Measurements from ENCODE around the gene SPIN1. TPM values are rescaled to one million over a fixed set of nuclear protein-coding genes. Genes with fewer than 3 reads are reported as not detected.
A peak's percentile ranks its signal among the peaks of the same experiment; 100 is the strongest.

Gene SPIN1
- total and polyA plus RNA-seq, 4 donors = 40.8 to 93.3 (median 60.5) TPM

DNA sequence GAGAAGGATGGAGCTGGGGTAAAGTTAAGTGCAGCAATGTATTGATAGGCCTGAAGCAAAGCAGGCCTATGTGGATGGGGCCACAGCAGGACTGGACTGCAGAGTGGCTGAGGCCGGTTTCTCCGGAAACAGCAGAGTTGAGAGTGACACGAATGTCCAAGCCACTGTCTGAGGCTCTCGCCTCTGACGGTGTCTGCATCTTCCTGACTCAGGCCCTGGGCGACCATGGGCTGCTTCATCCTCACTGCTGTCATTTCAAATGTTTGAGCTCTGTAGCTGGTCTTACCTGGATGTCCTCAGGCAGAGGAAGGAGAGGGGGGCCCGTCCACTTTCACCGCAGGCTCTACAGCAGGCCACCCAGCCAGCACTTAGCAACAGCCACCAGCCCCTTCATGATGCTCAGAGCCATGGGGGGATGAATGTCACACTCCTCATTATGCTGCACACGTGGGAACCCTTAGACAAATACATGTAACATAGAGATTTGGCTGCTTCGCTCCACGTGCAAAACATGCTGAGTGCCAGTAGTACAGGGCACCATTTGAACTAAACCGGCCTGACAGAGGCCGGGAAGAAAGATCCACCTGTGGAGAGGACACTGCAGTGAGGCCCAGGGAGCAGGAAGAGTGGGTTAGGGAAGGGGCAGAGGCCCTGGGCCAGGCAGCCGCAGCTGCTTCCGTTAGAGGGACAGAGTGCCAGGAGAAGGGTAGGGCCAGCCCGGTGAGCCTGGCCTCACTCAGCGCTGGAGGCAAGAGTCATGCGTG lies 115.0 kb downstream of the SPIN1 start:
- H3K27me3 ChIP-seq (ENCODE audit: control insufficient read depth in 1 of 2, insufficient read depth in 2 of 2, low read length in 1 of 2) = no peaks in the 10 kb centered on the region
- no peaks in the 10 kb centered on the region for H3K4me1 ChIP-seq (ENCODE audit: control insufficient read depth in 1 of 2, insufficient read depth in 2 of 2, low read length in 2 of 2)
- intact Hi-C loops (cut with DNase I) = loop anchor here in 1 of 2 donors (10.0 kb wide), 1 partner anchor 62 kb away; no protein-coding TSS in a partner anchor
- no peaks in the 10 kb centered on the region for H3K9me3 ChIP-seq (ENCODE audit: control insufficient read depth, low read length)
- 86 to 92% methylated on average over 18 of the region's 18 CpGs for WGBS, 2 donors
- no peak overlapping the region for H3K4me3 ChIP-seq (ENCODE audit: low read length in 2 of 2)
- no peak overlapping the region for H3K27ac ChIP-seq (ENCODE audit: low read depth in 1 of 2, low read length in 2 of 2)
- H3K36me3 ChIP-seq (ENCODE audit: control insufficient read depth in 1 of 2, insufficient read depth in 2 of 2, low read length in 1 of 2) = no peaks in the 10 kb centered on the region
- ATAC-seq (ENCODE audit: low FRiP score) (no peak), DNase-seq (peak in 1 of 2 donors; percentile 31)

DNA sequence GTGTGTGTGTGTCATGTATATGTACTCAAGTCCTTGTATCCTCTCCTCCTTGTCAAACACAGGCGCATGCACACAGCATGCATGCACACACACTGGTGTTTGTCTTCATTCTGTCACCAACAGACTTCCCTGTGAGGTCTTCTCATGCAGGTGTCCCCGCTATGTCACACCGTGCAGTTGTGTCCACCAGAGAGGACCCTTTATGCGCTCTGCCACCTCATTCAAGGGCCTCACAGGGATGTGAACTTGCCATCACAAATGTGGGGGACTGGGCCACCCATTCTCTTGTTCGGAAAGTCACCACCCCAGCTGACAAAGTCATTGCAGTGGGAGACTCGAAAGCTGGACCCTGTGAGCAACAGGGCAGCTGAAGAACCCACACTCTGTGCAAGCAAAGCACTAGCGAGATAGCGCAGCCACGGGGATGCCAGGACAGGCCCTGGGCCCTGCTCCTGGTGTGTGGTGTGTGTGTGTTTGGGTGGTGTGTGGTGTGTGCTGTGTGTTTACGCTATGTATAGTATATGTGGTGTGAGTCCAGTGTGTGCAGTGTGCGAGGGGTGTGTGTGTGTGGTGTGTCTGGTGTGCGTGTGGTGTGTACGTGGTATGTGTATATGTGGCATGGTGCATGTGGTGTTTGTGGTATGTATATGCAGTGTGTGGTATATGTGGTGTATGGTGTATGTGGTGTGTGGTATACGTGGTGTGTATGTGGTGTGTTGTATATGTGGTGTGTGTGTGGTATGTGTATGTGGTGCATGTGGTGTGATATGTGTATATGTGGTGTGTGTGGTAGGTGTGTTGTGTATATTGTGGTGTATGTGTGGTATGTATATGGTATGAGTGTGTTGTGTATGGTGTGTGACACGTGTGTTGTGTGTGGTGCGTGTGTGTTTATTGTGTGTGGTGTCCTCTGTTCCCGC lies 115.9 kb downstream of the SPIN1 start:
- no peak overlapping the region for H3K27ac ChIP-seq (ENCODE audit: low read depth in 1 of 2, low read length in 2 of 2)
- H3K36me3 ChIP-seq (ENCODE audit: control insufficient read depth in 1 of 2, insufficient read depth in 2 of 2, low read length in 1 of 2) = no peaks in the 10 kb centered on the region
- no peak for ATAC-seq (ENCODE audit: low FRiP score)
- no peak overlapping the region for H3K4me3 ChIP-seq (ENCODE audit: low read length in 2 of 2)
- DNase-seq = peak in 1 of 2 donors; percentile 44
- 97 to 98% methylated on average over 17 of the region's 17 CpGs for WGBS, 2 donors
- H3K4me1 ChIP-seq (ENCODE audit: control insufficient read depth in 1 of 2, insufficient read depth in 2 of 2, low read length in 2 of 2) = no peaks in the 10 kb centered on the region
- H3K9me3 ChIP-seq (ENCODE audit: control insufficient read depth, low read length) = no peaks in the 10 kb centered on the region
- no peaks in the 10 kb centered on the region for H3K27me3 ChIP-seq (ENCODE audit: control insufficient read depth in 1 of 2, insufficient read depth in 2 of 2, low read length in 1 of 2)
- intact Hi-C loops (cut with DNase I) = loop anchor here in 1 of 2 donors (10.0 kb wide), 1 partner anchor 61 kb away; no protein-coding TSS in a partner anchor

DNA sequence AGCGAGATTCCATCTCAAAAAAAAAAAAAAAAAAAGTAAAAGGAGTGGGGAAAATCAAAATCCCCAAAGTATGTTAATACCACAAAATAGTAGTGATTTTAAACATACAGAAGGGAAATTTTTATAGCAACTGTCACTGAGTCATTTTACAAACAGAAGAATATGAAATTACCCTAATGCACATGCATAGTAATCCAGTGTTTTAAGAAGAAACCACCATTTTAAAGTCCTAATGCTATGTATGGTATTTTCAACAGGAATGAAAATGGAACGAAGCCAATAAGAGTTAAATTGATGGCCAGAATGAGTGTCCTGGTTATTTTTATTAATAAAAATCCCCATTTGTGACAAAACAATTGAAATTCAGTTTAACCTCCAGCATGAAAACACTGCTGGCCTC lies 120.1 kb downstream of the SPIN1 start:
- H3K9me3 ChIP-seq (ENCODE audit: control insufficient read depth, low read length) = no peaks in the 10 kb centered on the region
- intact Hi-C loops (cut with DNase I) = loop anchor here in 1 of 2 donors (10.0 kb wide), 1 partner anchor 56 kb away; no protein-coding TSS in a partner anchor
- H3K27ac ChIP-seq (ENCODE audit: low read depth in 1 of 2, low read length in 2 of 2) = no peak overlapping the region
- no peaks in the 10 kb centered on the region for H3K36me3 ChIP-seq (ENCODE audit: control insufficient read depth in 1 of 2, insufficient read depth in 2 of 2, low read length in 1 of 2)
- no peaks in the 10 kb centered on the region for H3K27me3 ChIP-seq (ENCODE audit: control insufficient read depth in 1 of 2, insufficient read depth in 2 of 2, low read length in 1 of 2)
- no peak for DNase-seq
- H3K4me1 ChIP-seq (ENCODE audit: control insufficient read depth in 1 of 2, insufficient read depth in 2 of 2, low read length in 2 of 2) = no peaks in the 10 kb centered on the region
- no peak overlapping the region for H3K4me3 ChIP-seq (ENCODE audit: low read length in 2 of 2)
- no peak for ATAC-seq (ENCODE audit: low FRiP score)
- 83 to 94% methylated on average over 1 to 2 of the region's 2 CpGs for WGBS, 2 donors

DNA sequence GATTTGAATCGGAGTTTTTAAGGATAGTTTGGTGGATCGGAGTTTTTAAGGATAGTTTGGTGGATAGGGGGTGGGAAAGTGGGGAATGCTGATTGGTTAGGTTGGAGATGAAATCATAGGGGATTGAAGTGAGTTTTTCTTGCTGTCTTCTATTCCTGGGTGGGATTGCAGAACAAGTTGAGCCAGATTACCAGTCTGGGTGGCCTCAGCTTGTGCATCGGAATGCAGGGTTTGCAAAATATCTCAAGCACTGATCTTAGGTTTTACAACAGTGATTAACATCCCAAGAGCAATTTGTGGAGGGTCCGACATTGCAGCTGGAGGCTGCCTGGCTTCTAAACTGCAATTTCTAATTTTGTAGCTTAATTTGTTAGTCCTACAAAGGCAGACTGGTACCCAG lies 123.7 kb downstream of the SPIN1 start:
- no peak overlapping the region for H3K4me3 ChIP-seq (ENCODE audit: low read length in 2 of 2)
- DNase-seq = peak in 1 of 2 donors; percentile 11
- 79 to 80% methylated on average over 4 of the region's 4 CpGs for WGBS, 2 donors
- no peaks in the 10 kb centered on the region for H3K36me3 ChIP-seq (ENCODE audit: control insufficient read depth in 1 of 2, insufficient read depth in 2 of 2, low read length in 1 of 2)
- no peaks in the 10 kb centered on the region for H3K27me3 ChIP-seq (ENCODE audit: control insufficient read depth in 1 of 2, insufficient read depth in 2 of 2, low read length in 1 of 2)
- H3K4me1 ChIP-seq (ENCODE audit: control insufficient read depth in 1 of 2, insufficient read depth in 2 of 2, low read length in 2 of 2) = no peaks in the 10 kb centered on the region
- no peak overlapping the region for H3K27ac ChIP-seq (ENCODE audit: low read depth in 1 of 2, low read length in 2 of 2)
- intact Hi-C loops (cut with DNase I) = no loop called here
- no peak for ATAC-seq (ENCODE audit: low FRiP score)
- H3K9me3 ChIP-seq (ENCODE audit: control insufficient read depth, low read length) = no peaks in the 10 kb centered on the region

DNA sequence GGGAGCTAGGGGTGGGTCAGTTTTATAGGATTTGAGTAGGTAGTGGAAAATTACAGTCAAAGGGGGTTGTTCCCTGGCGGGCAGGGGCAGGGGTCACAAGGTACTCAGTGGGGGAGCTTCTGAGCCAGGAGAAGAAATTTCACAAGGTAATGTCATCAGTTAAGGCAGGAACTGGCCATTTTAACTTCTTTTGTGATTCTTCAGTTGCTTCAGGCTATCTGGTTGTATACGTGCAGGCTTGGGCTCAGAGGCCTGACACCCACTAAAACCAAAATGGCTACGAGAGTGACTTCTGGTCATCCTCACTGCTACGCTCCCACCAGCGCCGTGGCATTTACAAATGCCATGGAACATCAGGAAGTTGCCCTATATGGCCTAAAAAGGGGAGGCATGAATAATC lies 126.0 kb downstream of the SPIN1 start:
- 96 to 97% methylated on average over 6 of the region's 6 CpGs for WGBS, 2 donors
- intact Hi-C loops (cut with DNase I) = no loop called here

DNA sequence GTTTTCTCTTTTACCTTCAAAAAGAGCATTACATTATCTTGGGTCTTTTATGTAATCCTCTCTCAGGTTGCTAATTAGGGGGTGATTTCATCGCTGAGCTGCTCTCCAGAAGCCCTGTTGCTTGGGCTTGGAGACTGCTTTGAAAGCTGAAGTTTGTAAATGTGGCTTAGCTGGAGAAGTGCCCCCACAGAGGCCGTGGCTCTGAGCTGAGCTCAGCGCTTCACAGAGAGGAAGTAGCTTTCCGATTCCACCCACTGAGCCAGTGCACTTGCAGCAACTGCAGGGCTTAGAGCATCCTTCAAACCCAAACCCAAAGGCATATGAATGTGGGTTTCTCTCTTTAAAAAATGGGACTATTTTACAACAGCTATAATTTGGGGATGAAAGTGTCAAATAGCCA lies 133.1 kb downstream of the SPIN1 start:
- DNase-seq = peak; percentile 45 to 59

More for the DNA sequence above, 126.0 kb downstream of the SPIN1 start:
- no peaks in the 10 kb centered on the region for H3K4me1 ChIP-seq (ENCODE audit: control insufficient read depth in 1 of 2, insufficient read depth in 2 of 2, low read length in 2 of 2)
- H3K4me3 ChIP-seq (ENCODE audit: low read length in 2 of 2) = no peak overlapping the region
- no peaks in the 10 kb centered on the region for H3K36me3 ChIP-seq (ENCODE audit: control insufficient read depth in 1 of 2, insufficient read depth in 2 of 2, low read length in 1 of 2)
- DNase-seq = peak in 1 of 2 donors; percentile 32
- no peak for ATAC-seq (ENCODE audit: low FRiP score)
- H3K27ac ChIP-seq (ENCODE audit: low read depth in 1 of 2, low read length in 2 of 2) = no peak overlapping the region
- no peaks in the 10 kb centered on the region for H3K27me3 ChIP-seq (ENCODE audit: control insufficient read depth in 1 of 2, insufficient read depth in 2 of 2, low read length in 1 of 2)
- no peaks in the 10 kb centered on the region for H3K9me3 ChIP-seq (ENCODE audit: control insufficient read depth, low read length)

DNA sequence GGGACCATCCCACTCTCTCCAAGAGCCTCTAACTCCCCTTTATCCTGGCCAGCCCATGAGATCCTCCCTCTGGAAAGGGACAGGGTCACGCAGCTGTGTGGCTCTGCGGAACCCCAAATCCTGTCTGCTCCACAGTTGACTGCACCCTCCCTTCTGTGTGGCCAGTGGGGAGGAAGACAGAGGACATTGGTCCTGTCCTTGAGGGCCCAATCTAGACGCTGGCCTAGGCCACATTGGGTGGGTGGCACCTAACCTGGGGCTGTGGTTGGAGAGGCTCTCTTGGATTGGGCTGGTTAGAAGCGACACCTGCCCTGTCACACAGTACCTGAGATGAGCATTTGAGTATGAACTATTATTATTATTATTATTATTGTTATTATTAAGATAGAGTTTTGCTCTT lies 134.1 kb downstream of the SPIN1 start:
- no peaks in the 10 kb centered on the region for H3K9me3 ChIP-seq (ENCODE audit: control insufficient read depth, low read length)
- no peak overlapping the region for H3K4me3 ChIP-seq (ENCODE audit: low read length in 2 of 2)
- H3K27me3 ChIP-seq (ENCODE audit: control insufficient read depth in 1 of 2, insufficient read depth in 2 of 2, low read length in 1 of 2) = no peaks in the 10 kb centered on the region
- DNase-seq = peak in 1 of 2 donors; percentile 52
- intact Hi-C loops (cut with DNase I) = no loop called here
- no peaks in the 10 kb centered on the region for H3K4me1 ChIP-seq (ENCODE audit: control insufficient read depth in 1 of 2, insufficient read depth in 2 of 2, low read length in 2 of 2)
- H3K36me3 ChIP-seq (ENCODE audit: control insufficient read depth in 1 of 2, insufficient read depth in 2 of 2, low read length in 1 of 2) = no peaks in the 10 kb centered on the region
- 93 to 96% methylated on average over 4 of the region's 4 CpGs for WGBS, 2 donors
- no peak for ATAC-seq (ENCODE audit: low FRiP score)
- H3K27ac ChIP-seq (ENCODE audit: low read depth in 1 of 2, low read length in 2 of 2) = no peak overlapping the region

More for the DNA sequence above, 133.1 kb downstream of the SPIN1 start:
- Histone ChIP-seq H3K4me1 (ENCODE audit: control insufficient read depth in 1 of 2, insufficient read depth in 2 of 2, low read length in 2 of 2) (no peaks in the 10 kb centered on the region), H3K27ac (ENCODE audit: low read depth in 1 of 2, low read length in 2 of 2) (no peak overlapping the region), H3K36me3 (ENCODE audit: control insufficient read depth in 1 of 2, insufficient read depth in 2 of 2, low read length in 1 of 2) (no peaks in the 10 kb centered on the region), H3K27me3 (ENCODE audit: control insufficient read depth in 1 of 2, insufficient read depth in 2 of 2, low read length in 1 of 2) (no peaks in the 10 kb centered on the region), H3K4me3 (ENCODE audit: low read length in 2 of 2) (no peak overlapping the region), H3K9me3 (ENCODE audit: control insufficient read depth, low read length) (no peaks in the 10 kb centered on the region)
- 46 to 51% methylated on average over 4 of the region's 4 CpGs for WGBS, 2 donors
- no peak for ATAC-seq (ENCODE audit: low FRiP score)
- intact Hi-C loops (cut with DNase I) = no loop called here

DNA sequence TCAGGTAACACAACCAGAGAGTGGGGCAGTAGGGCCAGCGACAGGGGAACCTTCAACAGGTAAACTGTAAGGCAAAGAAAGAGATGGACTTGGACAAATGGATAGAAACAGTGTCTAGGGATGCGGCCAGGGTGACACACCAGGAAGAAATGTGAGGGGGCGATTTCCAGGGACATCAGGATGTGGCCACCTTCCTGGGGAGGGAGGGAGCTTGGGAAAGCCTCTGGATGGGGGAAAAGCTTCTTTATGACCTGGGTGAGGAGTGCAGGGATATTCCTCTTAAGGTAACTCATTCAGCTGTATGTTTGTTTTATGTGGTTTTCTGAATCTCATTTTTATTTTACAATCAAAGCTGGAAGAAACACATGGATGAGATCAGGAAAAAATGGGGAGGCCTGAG lies 134.8 kb downstream of the SPIN1 start:
- H3K9me3 ChIP-seq (ENCODE audit: control insufficient read depth, low read length) = no peaks in the 10 kb centered on the region
- no peaks in the 10 kb centered on the region for H3K4me1 ChIP-seq (ENCODE audit: control insufficient read depth in 1 of 2, insufficient read depth in 2 of 2, low read length in 2 of 2)
- intact Hi-C loops (cut with DNase I) = no loop called here
- no peak for ATAC-seq (ENCODE audit: low FRiP score)
- peak in 1 of 2 donors; percentile 38 for DNase-seq
- no peak overlapping the region for H3K27ac ChIP-seq (ENCODE audit: low read depth in 1 of 2, low read length in 2 of 2)
- no peaks in the 10 kb centered on the region for H3K36me3 ChIP-seq (ENCODE audit: control insufficient read depth in 1 of 2, insufficient read depth in 2 of 2, low read length in 1 of 2)
- no peaks in the 10 kb centered on the region for H3K27me3 ChIP-seq (ENCODE audit: control insufficient read depth in 1 of 2, insufficient read depth in 2 of 2, low read length in 1 of 2)
- no peak overlapping the region for H3K4me3 ChIP-seq (ENCODE audit: low read length in 2 of 2)
- WGBS, 2 donors = 96 to 98% methylated on average over 3 of the region's 3 CpGs
